ENCODE data around the gene B4GALNT1.

B4GALNT1 gene

DNA sequence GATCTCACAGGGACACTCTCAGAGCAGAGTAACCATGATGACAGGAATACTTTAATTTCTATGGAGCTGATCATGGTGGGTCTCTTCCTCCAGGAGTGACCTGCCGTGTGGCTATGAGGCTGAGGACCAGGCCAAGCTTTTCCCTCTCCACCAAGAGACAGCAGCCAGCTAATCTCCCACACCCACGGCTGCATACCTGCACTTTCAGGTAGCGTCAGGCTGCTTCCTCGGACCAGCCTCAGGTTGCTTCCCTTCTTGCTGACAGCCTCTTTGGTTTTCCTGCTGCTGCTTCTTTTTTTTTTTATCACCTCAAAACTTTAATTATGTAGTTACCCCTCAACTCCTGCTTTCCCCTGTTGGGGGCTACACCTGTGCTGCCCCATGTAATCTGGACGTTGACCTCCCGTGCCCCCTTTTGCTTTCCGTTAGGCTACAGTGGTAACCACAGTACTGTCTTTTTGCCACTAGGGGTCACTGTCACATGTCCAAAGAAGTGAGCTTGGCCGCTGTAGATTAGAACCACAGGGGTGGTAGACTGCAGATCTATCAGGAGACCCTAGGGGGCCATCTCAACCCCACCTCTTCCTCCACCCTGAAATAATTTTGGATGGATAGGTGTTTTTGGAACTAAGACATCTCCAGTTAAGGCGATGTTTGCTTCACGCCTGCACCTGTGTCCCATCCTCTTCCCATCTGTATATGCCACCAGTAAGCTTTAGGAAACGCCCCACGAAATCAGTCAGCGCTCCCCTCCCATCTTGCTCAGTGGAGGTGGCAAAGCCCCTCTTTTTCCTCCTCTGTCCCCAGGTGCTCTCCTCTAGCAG, 49.8 kb downstream of the B4GALNT1 start:
- peak; percentile 49 for DNase-seq

DNA sequence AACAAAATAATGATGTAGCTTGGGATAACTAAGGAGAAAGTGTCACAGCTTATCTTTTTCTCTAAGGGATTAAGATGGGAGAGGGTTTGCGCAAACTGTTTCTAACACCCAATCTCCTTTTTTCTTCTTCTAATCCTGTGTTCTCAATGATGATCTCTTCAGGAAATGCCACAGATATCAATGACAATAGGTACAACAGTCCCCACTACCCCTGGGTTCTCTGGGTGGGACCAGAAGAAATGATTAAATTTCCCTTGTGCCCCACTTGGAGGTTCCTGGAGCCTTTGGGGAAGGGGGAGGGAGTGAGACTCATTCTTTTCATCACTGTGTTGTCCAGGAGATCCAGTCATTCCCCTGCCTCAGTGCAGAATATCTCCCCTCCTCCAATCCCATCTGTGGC, 50.6 kb downstream of the B4GALNT1 start:
- DNase-seq: no peak

DNA sequence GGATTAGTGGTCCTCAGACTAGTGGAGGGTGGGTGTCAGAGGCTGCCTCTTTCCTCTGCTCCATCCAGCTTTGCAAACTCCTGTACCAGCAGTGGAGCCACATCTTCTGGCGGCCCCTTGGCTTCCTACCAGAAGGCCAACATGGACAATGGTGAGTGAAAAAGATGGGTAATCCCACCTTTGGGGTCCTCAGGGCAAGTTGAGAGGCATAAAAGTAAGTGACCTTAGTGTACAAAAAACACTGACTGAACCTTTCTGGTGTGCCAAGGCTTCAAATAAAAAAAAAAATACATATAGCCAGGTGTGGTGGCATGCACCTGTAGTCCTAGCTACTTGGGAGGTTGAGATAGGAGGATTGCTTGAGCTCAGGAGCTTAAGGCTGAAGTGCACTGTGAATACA, 51.2 kb downstream of the B4GALNT1 start:
- DNase-seq: no peak

DNA sequence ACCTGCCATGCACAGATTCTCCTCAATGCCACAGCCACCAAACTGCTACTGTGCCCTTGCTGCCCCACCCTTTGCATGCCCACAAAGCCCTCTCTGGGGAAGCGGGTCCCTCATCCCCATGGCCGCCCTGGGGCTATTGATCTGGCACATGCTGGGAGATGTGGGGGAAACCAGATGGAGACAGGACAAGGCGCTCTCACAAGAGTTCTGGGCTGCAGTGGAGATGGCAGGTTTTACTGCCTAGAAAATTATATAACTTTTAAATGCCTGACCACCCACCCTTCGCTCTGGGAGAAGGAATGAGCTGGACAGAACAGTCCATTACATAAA, 52.6 kb downstream of the B4GALNT1 start:
- no peak for DNase-seq

DNA sequence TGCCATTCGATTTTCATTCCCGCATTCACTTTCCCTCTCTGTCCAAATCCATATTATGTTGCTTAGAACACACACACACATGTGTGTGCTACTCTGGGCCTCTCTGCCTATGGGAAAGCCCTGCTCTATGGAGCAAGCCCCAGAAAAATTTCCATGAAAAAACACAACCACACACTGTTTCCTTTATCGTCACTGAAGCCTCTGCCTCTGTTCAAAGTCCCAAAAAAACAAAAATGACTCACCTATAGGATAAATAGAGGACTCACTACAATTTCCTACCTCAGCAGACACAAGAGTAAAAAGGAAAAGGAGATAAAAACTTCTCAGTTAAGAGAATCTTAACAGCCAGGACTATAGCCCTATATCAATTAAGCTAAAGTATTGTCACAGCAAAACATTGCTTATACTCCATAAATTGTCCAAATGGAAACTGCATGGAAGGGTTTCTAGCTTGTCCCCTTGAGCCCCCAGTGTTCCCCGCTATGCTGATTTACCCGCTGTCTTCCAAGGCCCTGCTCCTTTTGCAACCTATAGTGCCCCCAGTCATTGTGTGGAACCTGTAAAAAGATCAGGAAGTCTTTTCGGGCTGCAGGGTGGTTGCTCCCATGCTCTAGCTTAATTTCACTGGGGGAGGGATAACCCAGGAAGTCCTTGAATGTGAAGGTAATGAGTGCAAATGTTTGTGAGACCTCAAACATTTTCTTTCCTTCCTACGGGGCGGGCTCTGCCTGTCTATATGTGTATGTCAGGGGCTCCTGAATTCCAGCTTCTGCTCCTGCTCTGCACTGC, 53.1 kb downstream of the B4GALNT1 start:
- DNase-seq: no peak

DNA sequence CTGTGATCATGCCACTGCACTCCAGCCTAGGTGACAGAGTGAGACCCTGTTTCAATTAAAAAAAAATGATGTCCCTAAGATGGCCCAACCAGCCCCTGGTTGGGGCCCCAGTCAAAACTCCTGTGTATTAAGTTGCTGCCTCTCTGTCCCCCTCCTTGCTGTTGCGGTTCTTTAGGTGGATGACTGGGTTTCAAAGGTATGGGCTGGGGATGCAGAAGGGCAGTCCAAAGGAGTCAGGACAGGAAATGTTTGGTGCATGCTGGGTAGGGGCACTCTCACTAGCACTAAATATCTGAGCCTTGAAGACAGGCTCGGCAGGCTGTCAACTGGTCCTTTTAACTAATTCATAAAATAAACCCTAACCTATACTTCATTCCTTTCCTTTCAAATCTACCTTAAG, 54.0 kb downstream of the B4GALNT1 start:
- DNase-seq: no peak

DNA sequence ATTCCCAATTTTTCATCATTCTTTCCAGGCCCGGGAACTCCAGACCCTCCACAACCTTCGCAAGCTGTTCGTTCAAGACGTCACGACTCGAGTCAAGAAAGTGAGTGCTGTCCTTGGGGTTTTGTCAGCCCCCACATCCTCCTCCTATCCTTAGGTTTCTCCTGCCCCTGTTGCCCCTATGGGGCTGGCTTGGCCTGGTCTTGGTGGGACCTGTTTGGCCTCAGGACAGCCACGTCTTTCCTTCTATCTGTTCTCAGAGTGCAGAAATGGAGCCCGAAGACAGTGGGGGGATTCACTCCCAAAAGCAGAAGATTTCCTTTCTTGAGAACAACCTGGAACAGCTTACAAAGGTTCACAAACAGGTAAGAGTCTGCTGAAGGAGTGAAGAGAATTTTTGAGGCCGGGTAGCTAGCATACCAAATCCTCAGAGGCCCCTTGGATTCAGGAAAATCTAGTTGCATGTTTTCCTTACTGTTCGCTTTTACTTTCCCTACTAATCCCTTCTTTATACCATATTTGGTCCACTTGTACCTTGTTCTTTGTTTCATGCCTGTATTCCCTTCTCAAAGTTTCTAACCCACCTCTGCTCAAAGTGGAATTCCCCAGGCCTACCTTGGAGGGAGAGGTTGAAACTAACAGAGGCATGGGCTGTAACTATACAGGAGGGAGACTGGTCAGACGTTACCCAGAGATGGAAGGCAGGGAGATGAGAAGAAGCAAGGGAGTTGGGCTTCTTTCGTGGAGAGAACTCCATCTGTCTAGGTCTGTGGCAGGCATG, 54.8 kb downstream of the B4GALNT1 start:
- no peak for DNase-seq

DNA sequence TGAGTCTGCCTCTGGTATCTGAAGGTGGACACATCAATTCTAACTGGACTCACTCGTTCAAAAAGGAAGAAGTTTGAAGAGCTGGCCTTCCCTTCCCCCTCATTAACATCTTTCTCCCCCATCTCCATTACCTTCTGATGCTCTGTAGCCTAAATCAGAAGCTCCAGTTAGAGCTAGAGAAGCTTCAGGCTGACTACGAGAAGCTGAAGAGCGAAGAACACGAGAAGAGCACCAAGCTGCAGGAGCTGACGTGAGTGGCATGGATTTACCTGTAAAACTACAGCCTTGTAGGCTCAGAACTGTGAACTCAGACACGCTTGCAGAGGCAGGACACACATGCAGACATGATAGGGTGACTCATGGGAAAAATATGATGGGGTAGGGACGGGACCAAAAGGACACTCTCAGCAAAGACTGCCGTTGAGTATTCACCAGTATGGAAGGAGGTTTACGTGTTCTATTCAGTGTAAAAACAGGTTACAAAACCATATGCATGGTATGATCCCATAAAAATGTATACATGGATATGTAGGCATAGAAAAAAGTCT, 56.3 kb downstream of the B4GALNT1 start:
- DNase-seq: no peak

Measured in NCI-H526 treated with DMSO at 0.1 percent for 48 hours (cell line).